H1 (cell line): ENCODE data around the gene GTF2A1L. TPM values are rescaled to one million over a fixed set of nuclear protein-coding genes. Genes with fewer than 3 reads are reported as not detected.

Source experiments
- CTCF ChIA-PET: fragments of 300-600 bp; sonication (Branson Sonifier 250); formaldehyde crosslinking; loops from one replicate; lab custom pipeline; 2021; ENCODE audit not compliant: partially characterized antibody; lab: Charles Lee
- POLR2A ChIA-PET: fragments of 300-600 bp; sonication (Branson Sonifier 250); formaldehyde crosslinking; loops from one replicate; lab custom pipeline; 2021; ENCODE audit warnings: inconsistent platforms; ENCODE audit not compliant: partially characterized antibody; lab: Charles Lee
- DNase-seq, 2 experiments: peaks; one replicate each; pipeline versions ENCODE4 v3.0.0 to v3.0.0-alpha.2; 2010 to 2022; ENCODE audit warnings: low spot score in 2 of 2, low read depth in 1 of 2, mixed read lengths in 1 of 2
- FAIRE-seq: peaks from 2 replicates; lab custom pipeline; 2011; peaks lifted over from hg19 to GRCh38; lab: Jason Lieb, UNC
- H2AFZ ChIP-seq: 2 replicates; pipeline ENCODE4 v1.8.1; 2012; ENCODE audit warnings: low read length, inconsistent platforms
- H2AK5ac ChIP-seq: 2 replicates; pipeline ENCODE4 v1.6.1; 2013; ENCODE audit warnings: low read depth, low read length
- H2BK120ac ChIP-seq: replicated peaks from 2 replicates; pipeline ENCODE3; 2013; ENCODE audit warnings: low read depth, low read length, inconsistent platforms
- H2BK12ac ChIP-seq: 2 replicates; pipeline ENCODE4 v1.6.1; 2013; ENCODE audit warnings: low read depth, low read length
- H2BK15ac ChIP-seq: 2 replicates; pipeline ENCODE4 v1.6.1; 2013; ENCODE audit warnings: low read length
- H2BK20ac ChIP-seq: 2 replicates; pipeline ENCODE4 v1.6.1; 2013; ENCODE audit warnings: low read length
- H2BK5ac ChIP-seq: 2 replicates; pipeline ENCODE4 v1.6.1; 2013; ENCODE audit warnings: low read depth, low read length
- H3K14ac ChIP-seq: 2 replicates; pipeline ENCODE4 v1.6.1; 2013; ENCODE audit warnings: inconsistent platforms; ENCODE audit not compliant: insufficient read length
- H3K18ac ChIP-seq: 2 replicates; pipeline ENCODE4 v1.6.1; 2013; ENCODE audit warnings: low read length; ENCODE audit errors: extremely low read depth
- H3K23ac ChIP-seq: 2 replicates; pipeline ENCODE4 v1.6.1; 2013; ENCODE audit warnings: inconsistent platforms; ENCODE audit not compliant: insufficient read length
- H3K23me2 ChIP-seq: 2 replicates; pipeline ENCODE4 v1.6.1; 2013; ENCODE audit warnings: low read depth, low read length
- H3K27ac ChIP-seq: 2 replicates; pipeline ENCODE4 v1.6.1; 2011; ENCODE audit warnings: low read depth, low read length, inconsistent platforms
- H3K27me3 ChIP-seq, 4 experiments: replicated peaks in 1 of 4; 1 replicate in 1 of 4; 2 replicates in 3 of 4; pipeline versions ENCODE4 v1.6.1 to v1.8.1; 2011 to 2013; ENCODE audit warnings: low read length in 3 of 4, mild to moderate bottlenecking in 3 of 4, inconsistent platforms in 2 of 4, mixed read lengths in 2 of 4, moderate library complexity in 1 of 4; ENCODE audit not compliant: control insufficient read depth in 3 of 4, insufficient read depth in 3 of 4; ENCODE audit errors: extremely low read depth in 1 of 4
- H3K36me3 ChIP-seq, 4 experiments: 2 replicates each; pipeline versions ENCODE4 v1.6.1 to v1.8.1; 2011 to 2013; ENCODE audit warnings: mild to moderate bottlenecking in 4 of 4, low read length in 3 of 4, moderate library complexity in 2 of 4, control low read depth in 1 of 4, inconsistent platforms in 1 of 4; ENCODE audit not compliant: insufficient read depth in 4 of 4, control insufficient read depth in 2 of 4
- H3K4ac ChIP-seq: replicated peaks from 2 replicates; pipeline ENCODE3; 2013; ENCODE audit warnings: low read length, low read depth, mixed read lengths, inconsistent platforms; ENCODE audit not compliant: insufficient read length
- H3K4me1 ChIP-seq, 4 experiments: replicated peaks in 1 of 4; 1 replicate in 1 of 4; 2 replicates in 3 of 4; pipeline versions ENCODE4 v1.6.1 to v1.8.1; 2011 to 2013; ENCODE audit warnings: low read length in 3 of 4, inconsistent platforms in 2 of 4, mixed read lengths in 1 of 4; ENCODE audit not compliant: insufficient read depth in 4 of 4, control insufficient read depth in 3 of 4
- H3K4me2 ChIP-seq, 2 experiments: 2 replicates each; pipeline versions ENCODE4 v1.6.1 to v1.8.1; 2011 to 2013; ENCODE audit warnings: low read depth in 2 of 2, low read length in 2 of 2, control low read depth in 1 of 2, inconsistent platforms in 1 of 2, mild to moderate bottlenecking in 1 of 2; ENCODE audit not compliant: insufficient read depth in 1 of 2
- H3K4me3 ChIP-seq, 4 experiments: fragments of 200-600, 300-600 bp in 1 of 4; sonication (generic), shearing (Covaris generic), sonication (Bioruptor Twin) in 1 of 4; 2 replicates each; pipeline versions ENCODE4 v1.5.1 to v1.8.1; 2011 to 2016; ENCODE audit warnings: low read length in 4 of 4, low read depth in 3 of 4, control low read depth in 2 of 4, inconsistent platforms in 2 of 4, mild to moderate bottlenecking in 2 of 4, mixed read lengths in 1 of 4, moderate library complexity in 1 of 4; ENCODE audit not compliant: insufficient read depth in 2 of 4; ENCODE audit errors: extremely low read depth in 1 of 4
- H3K56ac ChIP-seq: replicated peaks from 2 replicates; pipeline ENCODE3; 2013; ENCODE audit warnings: low read depth, mild to moderate bottlenecking, mixed read lengths, low read length, inconsistent platforms; ENCODE audit not compliant: insufficient read length
- H3K79me1 ChIP-seq: 2 replicates; pipeline ENCODE4 v1.6.1; 2013; ENCODE audit warnings: low read depth, low read length, control low read depth
- H3K79me2 ChIP-seq, 2 experiments: 2 replicates each; pipeline versions ENCODE4 v1.6.1 to v1.8.1; 2012 to 2013; ENCODE audit warnings: low read length in 2 of 2, mild to moderate bottlenecking in 2 of 2, inconsistent platforms in 1 of 2; ENCODE audit not compliant: insufficient read depth in 2 of 2, control insufficient read depth in 1 of 2
- H3K9ac ChIP-seq, 4 experiments: replicated peaks in 1 of 4; 1 replicate in 1 of 4; 2 replicates in 3 of 4; pipeline versions ENCODE4 v1.6.1 to v1.8.1; 2011 to 2013; ENCODE audit warnings: low read depth in 3 of 4, low read length in 3 of 4, control low read depth in 2 of 4, mild to moderate bottlenecking in 2 of 4, moderate library complexity in 2 of 4, inconsistent platforms in 1 of 4; ENCODE audit errors: extremely low read depth in 1 of 4
- H3K9me3 ChIP-seq, 2 experiments: 2 replicates each; pipeline versions ENCODE4 v1.6.1 to v1.8.1; 2012 to 2013; ENCODE audit warnings: mild to moderate bottlenecking in 2 of 2, moderate library complexity in 2 of 2, control low read depth in 1 of 2, inconsistent platforms in 1 of 2, low read depth in 1 of 2, low read length in 1 of 2, mixed read lengths in 1 of 2; ENCODE audit not compliant: insufficient read depth in 2 of 2
- H4K20me1 ChIP-seq, 2 experiments: replicated peaks in 1 of 2; 2 replicates each; pipeline versions ENCODE3 to v1.8.1; 2011 to 2013; ENCODE audit warnings: inconsistent platforms in 2 of 2, low read length in 2 of 2, mild to moderate bottlenecking in 1 of 2; ENCODE audit not compliant: insufficient read depth in 2 of 2, control insufficient read depth in 1 of 2
- H4K5ac ChIP-seq: 2 replicates; pipeline ENCODE4 v1.6.1; 2013; ENCODE audit warnings: low read length, low read depth, mixed read lengths, inconsistent platforms; ENCODE audit not compliant: insufficient read length
- H4K8ac ChIP-seq: 2 replicates; pipeline ENCODE4 v1.8.0; 2013; ENCODE audit warnings: mild to moderate bottlenecking, moderate library complexity, low read length, inconsistent platforms; ENCODE audit not compliant: insufficient read depth; ENCODE audit errors: extremely low read depth
- H4K91ac ChIP-seq: replicated peaks from 2 replicates; pipeline ENCODE3; 2013; ENCODE audit warnings: low read length, mixed read lengths, inconsistent platforms; ENCODE audit not compliant: insufficient read length
- CTCF ChIP-seq, 3 experiments: IDR thresholded peaks; 1 replicate in 2 of 3; 2 replicates in 1 of 3; pipeline versions ENCODE4 v1.5.1 to v1.6.1; 2011; ENCODE audit warnings: low read length in 3 of 3, mild to moderate bottlenecking in 3 of 3, inconsistent platforms in 2 of 3, low read depth in 1 of 3, moderate library complexity in 1 of 3; ENCODE audit not compliant: insufficient read depth in 1 of 3; ENCODE audit errors: control extremely low read depth in 1 of 3
- RAD21 ChIP-seq, 2 experiments: IDR thresholded peaks in 1 of 2; conservative IDR thresholded peaks in 1 of 2; 2 replicates each; pipeline ENCODE4 v1.6.1; 2011; ENCODE audit warnings: low read depth in 2 of 2, low read length in 2 of 2, improper control_type of control experiment in 1 of 2, inconsistent platforms in 1 of 2, mild to moderate bottlenecking in 1 of 2, moderate library complexity in 1 of 2
- SAP30 ChIP-seq: fragments of 300-600 bp; sonication (generic); IDR thresholded peaks from 2 replicates; pipeline ENCODE4 v1.7.1; 2012; ENCODE audit warnings: low read length, moderate library complexity, mild to moderate bottlenecking, inconsistent platforms; ENCODE audit not compliant: insufficient read depth, insufficient replicate concordance
- WGBS, 2 experiments: shearing (Covaris generic) in 1 of 2; methylation state at CpG; one replicate each; pipeline versions ENCODE4 v1.1.6 to v1.1.7; 2013 to 2015; ENCODE audit warnings: low lambda C conversion rate in 2 of 2, mixed read lengths in 2 of 2, inconsistent platforms in 1 of 2, low coverage in 1 of 2, missing lambda C conversion rate in 1 of 2; ENCODE audit not compliant: insufficient replicate concordance in 2 of 2, insufficient coverage in 1 of 2, insufficient read length in 1 of 2; ENCODE audit errors: extremely low coverage in 1 of 2, missing lambda C conversion rate in 1 of 2; 5-methylcytosine and 5-hydroxymethylcytosine counted together
- polyA plus RNA-seq, 7 experiments: library from polyadenylated mRNA; depleted of rRNA in 3 of 7; stranded (reverse) in 5 of 7; unstranded in 2 of 7; fragments of >200 nt in 5 of 7; fragments of 200-250 nt in 2 of 7; gene quantifications; 1 replicate in 5 of 7; 2 replicates in 1 of 7; 4 replicates in 1 of 7; pipeline versions ENCODE4 v1.2.1 to v1.2.3, GENCODE V29; 2011 to 2013; ENCODE audit warnings: missing spikeins in 2 of 7, mixed read lengths in 2 of 7
- total RNA-seq: library from RNA; stranded (reverse); fragmentation: NEBNext Ultra II Directional; extraction: Animal tissue kit (Norgen Biotek cat#: 25700); gene quantifications from 2 replicates; pipeline ENCODE4 v1.2.1, GENCODE V29; 2021

The GTF2A1L gene
- total and polyA plus RNA-seq, 2 of the 8 experiments (the other 6 are each of a cell fraction or from before 2014, with no cell fraction given), result 0.18 TPM; not detected in 1

GRCh38 chr2:48600204-48600813 lies 17.3 kb upstream of the GTF2A1L start:
- no peak overlapping the region for H2BK5ac ChIP-seq
- H3K23me2 ChIP-seq, result no peaks in the 10 kb centered on the region; the same call in 1 of the 2 replicates
- H3K14ac ChIP-seq, result no peak overlapping the region
- no peaks in the 10 kb centered on the region for H3K79me2 ChIP-seq
- H3K56ac ChIP-seq, result no peak overlapping the region
- no peak overlapping the region for H3K23ac ChIP-seq
- H2BK15ac ChIP-seq, result no peak overlapping the region
- H2AFZ ChIP-seq, result no peak overlapping the region
- H4K20me1 ChIP-seq, result no peaks in the 10 kb centered on the region
- H4K5ac ChIP-seq, result no peak overlapping the region
- no peak overlapping the region for H4K8ac ChIP-seq
- H2BK20ac ChIP-seq, result no peak overlapping the region
- H3K4ac ChIP-seq, result no peak overlapping the region
- CTCF ChIA-PET, result interaction anchor here (0.6 to 2.4 kb wide), 29 partner anchors 11 to 501 kb away, joined by 3 to 16 read pairs (median 4); partner anchors contain the start of genes GTF2A1L and LHCGR
- no peaks in the 10 kb centered on the region; a peak in 3 of 8 replicates for H3K36me3 ChIP-seq
- no peak overlapping the region for H3K18ac ChIP-seq
- no peak overlapping the region for H2AK5ac ChIP-seq
- WGBS, 2 experiments, result 42% methylated on average over 4 of the region's 4 CpGs; no CpG with 5 or more reads in 1 of the 2 experiments
- H3K27me3 ChIP-seq, result no peaks in the 10 kb centered on the region
- H3K9me3 ChIP-seq, result no peaks in the 10 kb centered on the region
- H3K9ac ChIP-seq, result no peak overlapping the region
- no peak overlapping the region for H2BK120ac ChIP-seq
- no peak for DNase-seq
- FAIRE-seq, result peak; percentile 78
- H3K4me2 ChIP-seq, result no peak overlapping the region
- POLR2A ChIA-PET, result no interaction called here
- no peak overlapping the region for H3K4me3 ChIP-seq
- TF ChIP-seq CTCF (IDR thresholded peaks at IDR 0.05; ENCODE audit: control extremely low read depth in 1 of 3, insufficient read depth in 1 of 3, low read depth in 1 of 3, low read length in 3 of 3) (peak in 2 of 3 experiments; percentile 61 to 65; a peak in 2 of 4 replicates), SAP30 (no peak), RAD21 (IDR thresholded peaks at IDR 0.05 in 1 of 2, conservative IDR thresholded peaks at IDR 0.05 in 1 of 2; ENCODE audit: low read depth in 2 of 2, low read length in 2 of 2) (peak; percentile 88 to 89)
- no peaks in the 10 kb centered on the region for H3K4me1 ChIP-seq
- no peak overlapping the region for H2BK12ac ChIP-seq
- H4K91ac ChIP-seq, result no peak overlapping the region
- H3K79me1 ChIP-seq, result no peaks in the 10 kb centered on the region
- H3K27ac ChIP-seq, result no peak overlapping the region
